ENCODE data around the gene CACNA2D4.

DNA sequence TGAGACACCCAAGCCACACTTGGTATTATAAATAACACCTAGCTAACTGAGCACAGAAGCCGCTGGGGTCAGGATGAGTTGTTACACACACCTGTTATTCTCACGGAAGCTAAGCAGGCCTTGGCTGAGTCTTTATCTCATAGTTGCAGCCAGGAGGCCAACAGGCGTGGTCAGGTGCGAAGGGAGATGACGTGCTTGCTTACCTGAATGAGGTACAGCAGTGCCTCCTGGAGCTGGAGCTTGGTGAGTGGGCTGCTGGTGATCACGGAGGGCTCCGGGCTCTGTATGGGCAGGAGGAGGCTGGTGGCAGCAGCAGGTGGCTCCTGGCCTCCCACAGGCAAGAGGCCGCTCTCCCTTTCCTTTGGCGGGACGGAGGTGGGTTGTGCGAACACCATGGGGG, 30.4 kb upstream of the CACNA2D4 start:
- TF ChIP-seq, protein P1, sequence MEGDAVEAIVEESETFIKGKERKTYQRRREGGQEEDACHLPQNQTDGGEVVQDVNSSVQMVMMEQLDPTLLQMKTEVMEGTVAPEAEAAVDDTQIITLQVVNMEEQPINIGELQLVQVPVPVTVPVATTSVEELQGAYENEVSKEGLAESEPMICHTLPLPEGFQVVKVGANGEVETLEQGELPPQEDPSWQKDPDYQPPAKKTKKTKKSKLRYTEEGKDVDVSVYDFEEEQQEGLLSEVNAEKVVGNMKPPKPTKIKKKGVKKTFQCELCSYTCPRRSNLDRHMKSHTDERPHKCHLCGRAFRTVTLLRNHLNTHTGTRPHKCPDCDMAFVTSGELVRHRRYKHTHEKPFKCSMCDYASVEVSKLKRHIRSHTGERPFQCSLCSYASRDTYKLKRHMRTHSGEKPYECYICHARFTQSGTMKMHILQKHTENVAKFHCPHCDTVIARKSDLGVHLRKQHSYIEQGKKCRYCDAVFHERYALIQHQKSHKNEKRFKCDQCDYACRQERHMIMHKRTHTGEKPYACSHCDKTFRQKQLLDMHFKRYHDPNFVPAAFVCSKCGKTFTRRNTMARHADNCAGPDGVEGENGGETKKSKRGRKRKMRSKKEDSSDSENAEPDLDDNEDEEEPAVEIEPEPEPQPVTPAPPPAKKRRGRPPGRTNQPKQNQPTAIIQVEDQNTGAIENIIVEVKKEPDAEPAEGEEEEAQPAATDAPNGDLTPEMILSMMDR (conservative IDR thresholded peaks at IDR 0.05 in 1 of 2, IDR thresholded peaks at IDR 0.05 in 1 of 2; ENCODE audit: low read depth in 1 of 2, low read length in 2 of 2): no peak
- TF ChIP-seq EZH2 (IDR thresholded peaks at IDR 0.05; ENCODE audit: low read length, missing control alignments): no peak
